HG03432 (cell line): ENCODE measurements around the gene DRD4.

Experiments
- ATAC-seq: cut with Tn5 transposase; IDR thresholded peaks from one replicate; pipeline ENCODE4 v1.9.1; 2021; ENCODE audit warnings: mild to moderate bottlenecking, moderate library complexity; ENCODE audit not compliant: unreplicated experiment

DRD4 gene

DNA sequence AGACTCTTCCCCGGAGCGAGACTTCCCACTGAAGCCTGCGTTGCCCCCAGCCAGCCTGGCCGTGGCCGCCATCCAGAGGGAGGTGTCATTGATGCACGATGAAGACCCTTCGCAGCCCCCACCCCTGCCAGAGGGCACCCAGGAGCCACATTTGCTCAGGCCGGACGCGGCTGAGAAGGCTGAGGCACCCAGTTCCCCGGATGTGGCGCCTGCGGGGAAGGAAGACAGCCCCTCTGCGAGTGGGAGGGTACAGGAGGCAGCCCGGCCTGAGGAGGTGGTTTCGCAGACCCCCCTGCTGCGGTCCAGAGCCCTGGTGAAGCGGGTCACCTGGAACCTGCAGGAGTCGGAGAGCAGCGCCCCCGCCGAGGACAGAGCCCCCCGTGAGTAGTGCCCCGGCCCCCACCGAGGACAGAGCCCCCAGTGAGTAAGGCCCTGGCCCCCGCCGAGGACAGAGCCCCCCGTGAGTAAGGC, 27.7 kb upstream of the DRD4 start:
- no peak for ATAC-seq

DNA sequence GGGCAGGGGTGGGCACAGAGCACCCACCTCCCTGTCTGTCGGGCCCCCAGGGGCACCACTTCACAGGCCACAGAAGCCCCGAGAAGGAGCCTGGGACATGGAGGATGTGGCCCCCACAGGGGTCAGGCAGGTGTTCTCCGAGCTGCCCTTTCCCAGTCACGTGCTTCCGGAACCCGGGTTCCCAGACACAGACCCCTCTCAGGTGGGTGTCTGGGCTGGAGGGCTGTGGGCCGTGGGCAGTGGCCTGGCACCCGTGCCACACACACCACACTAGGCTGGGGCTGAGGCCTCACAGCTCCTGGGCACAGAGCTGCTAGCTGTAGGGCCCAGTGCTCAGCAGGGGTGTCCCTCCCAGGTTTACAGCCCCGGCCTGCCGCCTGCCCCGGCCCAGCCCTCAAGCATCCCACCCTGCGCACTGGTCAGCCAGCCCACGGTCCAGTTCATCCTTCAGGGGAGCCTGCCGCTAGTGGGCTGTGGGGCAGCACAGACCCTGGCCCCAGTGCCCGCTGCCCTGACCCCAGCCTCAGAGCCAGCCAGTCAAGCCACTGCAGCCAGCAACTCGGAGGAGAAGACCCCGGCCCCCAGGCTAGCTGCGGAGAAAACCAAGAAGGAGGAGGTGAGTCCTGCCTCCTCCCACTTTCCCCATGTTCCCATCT, 26.8 kb upstream of the DRD4 start:
- ATAC-seq = no peak

DNA sequence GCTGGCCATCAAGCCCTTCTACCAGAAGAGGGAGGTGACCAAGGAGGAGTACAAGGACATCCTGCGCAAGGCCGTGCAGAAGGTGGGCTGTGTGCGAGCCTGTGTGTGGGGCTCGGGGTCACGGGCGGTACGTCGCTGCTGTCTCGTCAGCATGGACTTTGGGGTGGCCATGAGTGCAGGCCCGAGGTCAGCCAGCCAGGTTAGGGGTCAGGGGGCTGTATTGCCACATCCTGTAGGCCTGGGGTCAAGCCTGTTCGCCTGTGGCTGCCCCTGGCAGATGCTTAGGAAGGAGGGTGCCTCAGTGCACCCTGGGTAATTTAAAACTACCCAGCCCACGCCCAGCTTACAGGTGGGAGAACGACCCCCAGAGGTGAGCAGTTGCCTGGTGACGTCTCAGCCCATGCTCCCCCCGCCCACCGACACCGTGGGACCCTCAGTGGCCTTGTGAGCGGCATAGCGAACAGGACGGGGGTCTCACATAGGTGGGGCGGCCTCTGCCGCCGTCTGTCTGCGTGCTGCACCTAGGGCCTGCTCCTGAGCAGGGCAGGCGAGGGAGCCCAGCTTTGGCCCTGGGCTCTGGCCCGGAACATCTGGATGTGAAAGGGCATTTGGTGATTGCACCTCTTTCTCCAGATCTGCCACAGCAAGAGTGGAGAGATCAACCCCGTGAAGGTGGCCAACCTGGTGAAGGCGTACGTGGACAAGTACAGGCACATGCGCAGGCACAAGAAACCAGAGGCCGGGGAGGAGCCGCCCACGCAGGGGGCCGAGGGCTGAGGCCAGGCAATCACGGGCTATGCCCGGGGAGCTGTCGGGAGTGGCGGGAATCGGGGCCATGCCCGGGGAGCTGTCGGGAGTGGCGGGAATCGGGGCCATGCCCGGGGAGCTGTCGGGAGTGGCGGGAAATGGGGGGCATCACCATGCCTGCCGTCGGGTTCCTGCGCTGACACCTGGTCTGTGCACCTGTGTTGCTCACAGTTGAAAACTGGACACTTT, 25.8 kb upstream of the DRD4 start:
- ATAC-seq = no peak

DNA sequence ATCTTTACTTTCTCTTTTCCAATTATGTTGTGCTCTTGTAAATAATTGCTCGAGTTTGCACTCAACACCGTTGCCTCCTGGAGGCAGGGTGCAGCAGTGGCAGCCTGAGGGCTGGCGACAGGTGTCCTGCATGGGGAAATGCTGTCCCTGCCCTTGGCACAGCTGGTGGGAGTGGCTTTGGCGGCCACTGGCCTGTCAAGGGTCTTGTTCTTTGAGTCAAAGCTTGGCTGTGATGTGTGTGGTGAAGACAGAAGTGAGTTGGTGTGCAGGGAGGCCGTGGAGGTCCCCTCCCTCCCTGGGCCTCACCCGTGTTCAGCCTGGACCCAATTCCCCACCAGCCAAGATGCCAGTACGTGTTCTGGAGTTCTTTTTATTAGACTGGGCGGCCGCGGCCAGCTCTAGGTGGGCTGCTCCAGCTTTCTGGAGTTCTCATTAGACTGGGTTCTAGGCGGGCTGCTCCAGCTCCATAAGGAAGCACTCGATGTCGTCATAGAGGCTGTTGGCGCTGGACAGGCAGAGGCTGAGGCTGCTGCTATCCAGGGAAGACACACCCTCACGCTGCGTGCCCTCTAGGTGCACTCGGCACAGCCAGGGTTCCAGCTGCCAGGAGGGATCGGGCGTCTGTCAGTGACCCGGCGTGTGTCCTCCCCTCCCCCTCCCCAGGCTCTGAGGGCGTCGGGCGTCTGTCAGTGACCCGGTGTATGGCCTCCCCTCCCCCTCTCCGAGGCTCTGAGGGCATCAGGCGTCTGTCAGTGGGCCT, 24.7 kb upstream of the DRD4 start:
- no peak for ATAC-seq

DNA sequence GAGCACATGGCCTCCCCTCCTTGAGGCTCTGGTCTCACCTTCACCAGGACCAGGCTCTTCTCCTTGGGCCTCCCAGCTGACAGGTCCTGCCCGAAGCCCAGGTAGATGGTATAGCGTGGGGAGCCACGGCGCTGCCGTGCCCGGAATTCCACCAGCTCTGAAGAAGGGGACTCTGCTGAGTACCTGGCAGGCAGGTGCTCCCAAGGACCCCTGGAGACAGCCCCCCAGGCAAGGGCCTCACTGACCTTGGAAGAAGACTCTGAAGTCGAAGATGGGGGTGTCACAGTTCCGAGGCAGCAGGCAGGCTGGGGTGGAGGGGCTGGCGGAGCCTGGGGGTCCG, 24.1 kb upstream of the DRD4 start:
- ATAC-seq = no peak

DNA sequence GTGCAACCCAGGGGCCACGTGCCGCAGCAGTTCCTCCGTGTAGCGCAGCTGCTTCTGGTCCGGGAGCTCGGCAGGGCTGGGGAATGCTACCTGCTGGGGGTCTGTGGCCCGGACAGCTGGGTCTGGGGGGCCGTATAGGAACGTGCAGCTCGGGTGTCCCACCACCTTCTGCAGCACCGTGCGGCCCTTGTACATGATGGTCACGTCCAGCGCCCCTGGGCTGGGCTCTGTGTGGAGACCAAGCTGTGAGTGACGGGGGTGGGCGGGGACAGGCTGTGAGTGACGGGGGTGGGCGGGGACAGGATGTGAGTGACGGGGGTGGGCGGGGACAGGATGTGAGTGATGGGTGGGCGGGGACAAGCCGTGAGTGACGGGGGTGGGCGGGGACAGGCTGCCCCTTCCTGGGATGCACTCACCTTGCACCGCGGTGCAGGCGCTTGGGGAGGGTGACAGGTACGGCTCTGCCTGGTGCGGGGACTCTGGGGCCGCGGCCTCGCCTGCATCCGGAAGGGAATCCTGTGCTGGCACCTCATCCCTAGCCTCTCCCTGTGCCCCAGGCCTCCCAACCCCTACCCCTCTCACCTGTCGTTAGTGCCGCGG, 23.6 kb upstream of the DRD4 start:
- ATAC-seq = no peak

DNA sequence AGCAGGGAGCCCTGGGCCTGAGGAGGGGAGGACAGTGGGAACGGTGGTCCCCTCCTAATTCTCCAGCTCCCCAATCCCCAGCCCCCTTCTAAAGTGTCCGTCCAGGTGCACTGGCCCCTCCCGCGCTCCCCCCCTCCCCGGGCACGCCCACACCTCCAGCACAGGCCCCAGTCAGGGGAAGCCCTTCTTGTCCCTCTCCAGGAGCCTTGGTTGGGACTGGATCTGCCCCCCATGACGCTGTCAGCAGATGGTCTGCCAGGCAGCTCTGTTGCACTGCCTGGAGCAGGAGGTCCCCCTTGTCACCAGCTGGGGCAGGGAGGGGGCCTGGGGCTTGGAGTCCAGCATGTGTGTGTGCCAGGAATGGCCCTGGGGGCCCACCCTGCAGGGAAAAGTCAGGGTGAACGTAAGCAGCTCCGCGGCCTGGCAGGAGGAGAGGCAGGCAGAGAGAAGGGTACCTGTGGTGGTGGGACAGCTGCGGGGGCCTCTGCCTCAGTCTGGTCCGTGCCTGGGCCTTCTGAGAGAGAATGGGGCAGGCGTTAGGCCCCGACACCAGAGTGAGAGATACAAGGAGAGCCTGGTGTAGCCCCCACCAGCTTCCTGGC, 22.9 kb upstream of the DRD4 start:
- ATAC-seq = no peak

DNA sequence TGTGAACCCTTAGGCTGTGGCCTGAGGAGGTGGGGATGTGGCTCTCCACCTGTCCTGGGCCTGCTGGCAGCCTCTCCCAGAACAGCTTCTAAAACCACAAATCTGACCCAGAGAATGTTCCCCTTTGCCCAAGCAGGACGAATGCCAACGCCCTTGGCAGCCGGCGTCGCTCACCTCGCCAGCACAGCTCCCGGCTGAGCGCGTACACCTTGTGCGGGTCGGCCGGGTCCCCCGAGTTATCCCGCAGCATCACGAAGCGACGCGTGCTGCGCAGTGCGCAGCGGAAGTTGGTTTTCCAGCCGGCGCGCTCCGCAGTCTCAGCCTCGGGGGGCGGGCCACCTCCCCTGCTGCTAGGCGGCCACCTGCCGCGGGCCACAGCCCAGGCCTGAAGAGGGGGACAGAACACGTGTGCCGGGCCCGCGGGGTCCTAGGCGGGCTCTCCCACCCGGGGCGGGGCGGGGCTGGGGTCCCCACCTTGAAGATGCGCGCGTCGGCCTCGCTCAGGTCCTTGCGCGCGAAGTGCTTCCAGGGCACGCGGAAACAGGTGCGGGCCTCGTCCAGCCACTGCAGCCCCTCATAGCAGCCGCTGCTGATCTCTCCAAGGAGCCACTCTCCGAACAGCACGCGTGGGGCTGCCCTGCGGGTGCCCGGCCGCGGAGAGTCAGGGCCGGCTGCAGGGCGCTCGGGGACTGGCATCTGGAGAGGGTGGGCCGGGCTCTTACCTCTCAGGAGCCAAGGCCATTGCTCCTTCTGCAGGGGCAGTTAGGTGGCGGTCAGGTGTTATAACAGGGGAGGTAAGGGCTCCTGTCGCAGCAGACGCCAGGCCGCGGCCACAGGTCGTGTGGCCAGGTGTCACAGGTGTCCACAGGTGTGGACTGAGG, 22.2 kb upstream of the DRD4 start:
- ATAC-seq = no peak

DNA sequence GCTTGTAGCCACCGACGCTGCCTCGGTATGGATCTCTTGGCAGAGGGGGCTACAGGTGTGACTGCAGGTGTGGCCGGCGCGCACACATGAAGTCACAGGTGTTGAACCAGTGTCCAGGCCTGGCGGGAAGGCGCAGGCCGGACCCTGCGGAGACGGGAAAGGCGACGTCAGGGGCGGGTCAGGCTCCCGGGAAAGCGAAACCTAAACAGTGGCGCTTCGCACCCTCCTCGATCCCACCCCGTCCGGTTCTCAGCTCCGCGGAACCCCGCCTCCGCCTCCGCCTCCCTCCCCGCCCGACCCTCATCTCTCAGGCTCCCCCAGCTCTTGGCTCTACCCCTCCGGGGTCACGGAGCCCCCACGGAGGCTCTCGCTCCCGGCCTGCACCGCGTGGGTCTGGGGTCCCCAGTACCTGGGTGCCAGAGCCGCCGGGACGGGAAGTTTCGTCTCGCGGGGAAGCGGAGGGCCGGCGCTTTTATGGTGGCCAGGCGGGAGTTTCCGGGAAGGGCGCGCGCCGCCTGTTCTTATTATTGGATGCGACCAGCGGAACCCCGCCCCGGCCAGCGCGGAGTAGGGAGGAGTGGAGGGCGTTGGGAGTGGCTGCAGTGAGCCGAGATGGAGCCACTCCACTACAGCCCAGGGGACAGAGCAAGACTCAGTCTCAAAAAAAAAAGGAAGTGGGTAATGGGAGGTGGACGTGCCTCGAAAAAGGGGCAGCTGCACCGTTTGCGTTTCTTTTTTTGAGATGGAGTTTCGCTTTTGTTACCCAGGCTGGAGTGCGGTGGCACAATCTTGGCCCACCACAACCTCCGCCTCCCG, 21.4 kb upstream of the DRD4 start, which contains the start of gene IRF7:
TSS of gene IRF7 (minus strand) at position 447 of the 816 bp plus-strand sequence. CDS start 586 bp downstream, outside the sequence.
- peak; percentile 82 for ATAC-seq

DNA sequence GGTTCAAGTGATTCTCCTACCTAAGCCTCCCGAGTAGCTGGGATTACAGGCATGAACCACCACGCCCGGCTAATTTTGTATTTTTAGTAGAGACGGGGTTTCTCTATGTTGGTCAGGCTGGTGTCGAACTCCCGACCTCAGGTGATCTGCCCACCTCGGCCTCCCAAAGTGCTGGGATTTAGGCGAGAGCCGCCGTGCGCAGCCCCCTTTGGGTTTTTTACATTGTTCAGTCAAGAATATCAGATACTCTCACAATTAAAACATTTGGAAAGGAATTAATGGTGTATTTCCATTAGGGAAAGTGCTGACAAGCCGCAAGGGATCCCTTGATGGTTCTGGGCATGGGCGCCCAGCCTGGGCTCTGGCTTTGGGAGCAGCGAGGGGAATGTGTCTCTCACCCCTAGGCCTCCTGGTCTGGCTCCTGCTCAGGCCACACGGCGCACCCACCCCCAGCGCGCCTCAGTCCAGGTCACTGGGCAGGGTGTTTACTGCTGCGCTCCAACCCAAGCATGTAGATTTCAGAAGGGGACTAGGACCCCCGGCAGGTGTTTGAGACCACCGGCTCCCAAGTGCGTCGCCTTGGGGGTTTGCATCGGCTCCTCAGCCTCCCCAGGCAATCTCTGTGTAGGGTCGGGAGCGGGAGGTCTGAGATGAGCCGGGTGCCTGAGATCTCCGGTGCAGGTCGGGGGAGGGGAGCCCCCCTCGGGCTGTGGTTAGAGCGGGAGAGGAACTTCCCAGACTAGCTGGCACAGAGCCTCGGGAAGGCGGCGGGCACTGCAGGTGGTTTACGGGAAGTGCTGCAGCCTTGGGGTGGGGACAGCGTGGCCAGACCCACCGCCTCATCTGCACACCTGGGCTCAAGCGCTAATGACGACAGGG, 20.5 kb upstream of the DRD4 start:
- ATAC-seq = no peak

DNA sequence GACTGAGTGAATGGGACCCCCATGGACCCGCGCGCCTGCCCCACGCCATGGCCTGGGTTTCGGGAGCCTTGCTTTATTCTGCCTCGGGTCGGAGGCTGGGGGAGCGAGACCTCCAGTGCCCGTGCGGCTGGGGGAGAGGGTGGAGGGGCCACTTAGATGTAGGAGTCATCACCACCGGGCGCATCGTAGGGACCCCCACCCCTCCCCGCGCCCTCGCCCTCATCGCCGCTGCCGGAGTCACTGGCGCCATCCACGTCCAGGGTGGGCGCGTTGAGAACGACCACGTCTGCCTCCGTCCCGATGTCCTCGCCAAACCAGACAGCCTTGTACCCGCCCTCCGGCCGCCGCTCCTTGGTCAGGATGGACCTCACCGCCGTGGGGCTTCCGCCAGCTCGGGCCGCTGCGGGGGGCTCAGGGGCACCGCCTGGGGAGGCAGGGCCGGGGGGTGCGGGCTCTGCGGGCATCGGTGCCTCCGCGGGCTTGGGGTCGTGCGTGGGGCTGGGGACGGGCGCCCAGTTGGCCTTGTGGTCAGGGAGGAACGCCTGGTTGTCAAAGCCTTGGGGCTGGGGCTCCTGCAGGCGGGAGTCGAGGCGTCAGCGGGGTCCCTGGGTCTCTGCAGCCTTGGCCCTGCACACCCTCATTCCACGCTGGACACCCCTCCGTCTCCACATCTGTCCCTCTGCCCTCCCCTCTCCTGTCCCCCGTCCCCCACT, 19.7 kb upstream of the DRD4 start:
- no peak for ATAC-seq

DNA sequence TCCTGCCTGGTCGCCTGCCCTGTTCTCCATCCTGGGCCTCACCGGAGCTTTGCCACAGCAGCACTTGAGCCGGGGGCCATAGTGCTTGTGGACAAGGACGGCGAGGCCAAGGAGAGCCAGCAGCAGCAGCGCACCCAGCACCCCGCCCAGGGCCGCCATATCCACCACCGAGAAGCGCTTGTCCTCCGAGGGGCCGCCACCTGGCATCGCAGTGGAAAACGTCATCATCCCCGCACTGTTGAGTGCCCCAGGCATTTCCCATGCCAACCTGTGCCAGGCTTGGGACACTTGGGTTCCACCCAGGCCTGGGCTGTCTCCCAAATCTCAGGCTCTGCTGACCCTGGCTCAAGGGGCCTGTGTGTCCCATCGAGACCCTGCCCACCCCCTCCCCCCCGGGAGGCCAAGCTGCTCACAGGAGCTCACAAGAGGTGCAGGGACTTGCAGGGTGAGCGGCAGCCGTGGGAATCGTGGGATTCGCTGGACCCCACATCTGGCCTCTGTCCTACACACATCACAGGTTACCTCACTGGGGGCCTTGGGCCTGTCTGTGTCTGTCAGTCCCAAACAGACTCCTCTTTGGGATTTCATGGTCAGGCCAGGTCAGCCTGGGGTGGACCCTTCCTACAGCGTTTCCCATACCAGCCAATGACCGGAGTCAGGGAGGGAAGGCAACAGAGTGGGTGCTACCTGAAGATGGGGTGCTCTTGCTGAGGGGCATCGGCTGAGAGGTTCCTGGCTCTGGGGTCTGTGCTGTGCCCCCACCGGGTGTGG, 19.0 kb upstream of the DRD4 start:
- ATAC-seq = no peak

DNA sequence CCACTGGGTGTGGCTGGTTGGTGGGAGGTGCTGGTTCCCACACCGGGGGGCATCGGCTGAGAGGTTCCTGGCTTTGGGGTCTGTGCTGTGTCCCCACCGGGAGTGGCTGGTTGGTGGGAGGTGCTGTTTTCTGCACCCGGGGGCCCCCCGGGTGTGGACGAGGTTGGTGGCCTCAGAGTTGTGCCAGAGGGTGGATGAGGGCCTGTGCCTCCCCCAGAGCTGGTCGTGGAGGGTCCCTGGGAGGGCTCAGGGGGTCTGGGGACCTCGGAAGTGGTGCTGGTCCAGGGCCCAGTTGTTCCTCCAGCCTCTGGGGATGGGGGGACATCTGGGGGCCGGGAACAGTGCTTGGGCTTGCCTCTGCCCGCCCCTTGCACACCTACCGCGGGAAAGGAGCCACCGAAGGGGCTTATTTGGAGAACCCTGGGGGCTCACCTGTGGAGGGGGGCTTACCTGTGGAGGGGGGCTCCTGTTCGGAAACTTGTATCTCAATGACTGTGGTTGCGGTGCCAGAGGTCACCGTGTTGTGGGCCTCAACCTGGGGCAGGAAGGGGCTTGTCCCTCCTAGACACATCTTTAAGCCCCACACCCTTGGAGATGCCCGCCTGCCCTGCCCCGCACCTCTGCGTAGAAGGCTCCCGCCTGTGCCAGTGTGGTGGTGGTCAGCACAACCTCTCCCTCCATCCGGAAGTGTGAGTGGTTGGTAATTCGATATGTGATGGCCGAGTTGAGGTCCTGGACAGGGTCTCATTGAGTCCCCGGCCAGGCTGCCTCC, 18.0 kb upstream of the DRD4 start:
- no peak for ATAC-seq

DNA sequence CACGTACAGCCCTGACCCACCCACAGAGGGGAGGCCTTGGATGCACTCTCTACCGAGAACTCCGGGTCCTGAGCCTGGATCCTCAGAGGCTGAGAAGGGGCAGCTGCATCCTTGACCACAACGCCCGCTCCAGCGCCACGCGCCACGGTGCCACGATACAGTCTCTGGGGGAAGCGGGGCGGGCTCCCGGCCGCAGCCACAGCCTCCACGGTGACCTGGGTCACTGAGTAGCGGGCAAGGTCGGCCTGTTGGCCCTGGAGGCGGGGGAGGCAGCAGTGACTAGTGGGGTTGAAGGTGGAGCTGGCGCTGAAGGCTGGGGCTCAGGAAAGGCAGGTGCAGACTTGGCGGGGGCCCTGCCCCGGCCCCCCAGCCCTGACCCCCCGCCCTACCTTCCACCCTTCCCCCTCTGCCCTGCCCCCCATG, 17.4 kb upstream of the DRD4 start:
- no peak for ATAC-seq

DNA sequence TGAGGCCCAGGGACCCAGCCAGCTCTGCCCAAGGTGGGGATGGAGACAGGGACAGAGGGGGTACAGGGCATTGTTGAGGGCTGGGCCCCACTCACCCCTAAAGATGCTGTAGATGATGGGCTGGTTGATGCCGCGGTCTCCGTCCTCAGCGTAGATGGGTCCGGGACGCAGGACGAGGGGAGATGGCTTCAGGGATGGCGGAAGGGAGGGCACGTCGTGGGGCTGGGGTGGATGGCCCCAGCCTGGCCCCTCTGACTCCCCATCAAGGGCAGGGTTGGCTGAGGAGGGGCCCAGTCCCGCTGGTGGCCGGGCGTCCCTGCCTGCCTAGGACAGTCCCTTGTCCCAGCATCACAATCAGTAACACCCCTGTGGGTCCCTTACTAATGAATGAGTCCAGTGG, 16.9 kb upstream of the DRD4 start:
- no peak for ATAC-seq
